SK-N-SH (cell line): Measurements from ENCODE around the gene HRH1.

Experiments used
- EP300 ChIP-seq, 2 experiments: IDR thresholded peaks; 2 replicates each; pipeline versions ENCODE4 v1.4.0 to v1.6.1; 2012; ENCODE audit warnings: borderline replicate concordance in 1 of 2, low read depth in 1 of 2, low read length in 1 of 2
- POLR2AphosphoS5 ChIP-seq: IDR thresholded peaks from 2 replicates; pipeline ENCODE4 v1.6.1; 2012; ENCODE audit warnings: low read depth, low read length
- TF ChIP-seq, protein P1 (sequence below): fragments of 200-600 bp; sonication (generic); IDR thresholded peaks from 2 replicates; pipeline ENCODE4 v1.6.1; 2017; ENCODE audit warnings: antibody characterized with exemption, mild to moderate bottlenecking, moderate library complexity
- TF ChIP-seq, protein P2 (sequence below): IDR thresholded peaks from 2 replicates; pipeline ENCODE4 v1.4.0; 2012; ENCODE audit warnings: low read depth, borderline replicate concordance

DNA sequence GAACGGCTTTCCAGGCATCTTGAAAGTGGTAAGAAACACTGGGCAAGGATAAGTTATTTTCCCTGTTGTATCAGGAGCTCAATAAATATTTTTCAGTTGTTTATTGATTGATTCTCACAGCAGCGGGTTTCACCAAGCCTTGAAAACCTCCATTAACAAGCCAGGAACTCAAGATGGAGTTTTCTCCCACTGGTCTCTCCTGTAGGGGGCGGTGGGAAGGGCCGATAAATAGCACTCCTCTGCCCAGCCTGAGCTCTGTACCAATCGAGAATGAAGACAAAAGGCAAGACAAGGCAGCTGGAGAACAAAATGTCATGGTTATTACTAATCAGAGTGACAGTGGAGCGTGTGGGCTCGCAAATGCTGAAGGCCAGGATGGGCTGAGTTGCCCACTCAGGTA, 7.4 kb downstream of the HRH1 start:
- TF ChIP-seq, protein P1, sequence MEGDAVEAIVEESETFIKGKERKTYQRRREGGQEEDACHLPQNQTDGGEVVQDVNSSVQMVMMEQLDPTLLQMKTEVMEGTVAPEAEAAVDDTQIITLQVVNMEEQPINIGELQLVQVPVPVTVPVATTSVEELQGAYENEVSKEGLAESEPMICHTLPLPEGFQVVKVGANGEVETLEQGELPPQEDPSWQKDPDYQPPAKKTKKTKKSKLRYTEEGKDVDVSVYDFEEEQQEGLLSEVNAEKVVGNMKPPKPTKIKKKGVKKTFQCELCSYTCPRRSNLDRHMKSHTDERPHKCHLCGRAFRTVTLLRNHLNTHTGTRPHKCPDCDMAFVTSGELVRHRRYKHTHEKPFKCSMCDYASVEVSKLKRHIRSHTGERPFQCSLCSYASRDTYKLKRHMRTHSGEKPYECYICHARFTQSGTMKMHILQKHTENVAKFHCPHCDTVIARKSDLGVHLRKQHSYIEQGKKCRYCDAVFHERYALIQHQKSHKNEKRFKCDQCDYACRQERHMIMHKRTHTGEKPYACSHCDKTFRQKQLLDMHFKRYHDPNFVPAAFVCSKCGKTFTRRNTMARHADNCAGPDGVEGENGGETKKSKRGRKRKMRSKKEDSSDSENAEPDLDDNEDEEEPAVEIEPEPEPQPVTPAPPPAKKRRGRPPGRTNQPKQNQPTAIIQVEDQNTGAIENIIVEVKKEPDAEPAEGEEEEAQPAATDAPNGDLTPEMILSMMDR: 0 out of 2 replicates have a peak, but pooled peaks have one; percentile 24
- no peak for TF ChIP-seq POLR2AphosphoS5
- TF ChIP-seq EP300 (IDR thresholded peaks at IDR 0.05; ENCODE audit: borderline replicate concordance in 1 of 2, low read depth in 1 of 2, low read length in 1 of 2): no peak
- TF ChIP-seq, protein P2, sequence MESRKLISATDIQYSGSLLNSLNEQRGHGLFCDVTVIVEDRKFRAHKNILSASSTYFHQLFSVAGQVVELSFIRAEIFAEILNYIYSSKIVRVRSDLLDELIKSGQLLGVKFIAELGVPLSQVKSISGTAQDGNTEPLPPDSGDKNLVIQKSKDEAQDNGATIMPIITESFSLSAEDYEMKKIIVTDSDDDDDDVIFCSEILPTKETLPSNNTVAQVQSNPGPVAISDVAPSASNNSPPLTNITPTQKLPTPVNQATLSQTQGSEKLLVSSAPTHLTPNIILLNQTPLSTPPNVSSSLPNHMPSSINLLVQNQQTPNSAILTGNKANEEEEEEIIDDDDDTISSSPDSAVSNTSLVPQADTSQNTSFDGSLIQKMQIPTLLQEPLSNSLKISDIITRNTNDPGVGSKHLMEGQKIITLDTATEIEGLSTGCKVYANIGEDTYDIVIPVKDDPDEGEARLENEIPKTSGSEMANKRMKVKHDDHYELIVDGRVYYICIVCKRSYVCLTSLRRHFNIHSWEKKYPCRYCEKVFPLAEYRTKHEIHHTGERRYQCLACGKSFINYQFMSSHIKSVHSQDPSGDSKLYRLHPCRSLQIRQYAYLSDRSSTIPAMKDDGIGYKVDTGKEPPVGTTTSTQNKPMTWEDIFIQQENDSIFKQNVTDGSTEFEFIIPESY: no peak
